Fibroblast of lung (primary cell): ENCODE results near the gene RTN4RL1. TPM values are rescaled to one million over a fixed set of nuclear protein-coding genes. Genes with fewer than 3 reads are reported as not detected.
A peak's percentile ranks its signal among the peaks of the same experiment; 100 is the strongest.

Experiments used
- DNase-seq, 2 donors: peaks; one replicate each; pipeline versions ENCODE4 v3.0.0 to v3.0.0-alpha.2; 2010; ENCODE audit warnings: low read depth in 2 of 2
- H2AFZ ChIP-seq: 2 replicates; pipeline ENCODE4 v1.5.1; 2012; ENCODE audit warnings: low read length, control low read depth, inconsistent platforms
- H3K27ac ChIP-seq: 2 replicates; pipeline ENCODE4 v1.5.1; 2011; ENCODE audit warnings: low read length, control low read depth; ENCODE audit not compliant: insufficient read depth
- H3K27me3 ChIP-seq: 2 replicates; pipeline ENCODE4 v1.5.1; 2011; ENCODE audit warnings: mild to moderate bottlenecking, low read length; ENCODE audit not compliant: control insufficient read depth, insufficient read depth
- H3K36me3 ChIP-seq: 2 replicates; pipeline ENCODE4 v1.5.1; 2011; ENCODE audit warnings: low read length; ENCODE audit not compliant: control insufficient read depth, insufficient read depth
- H3K4me1 ChIP-seq: 2 replicates; pipeline ENCODE4 v1.5.1; 2011; ENCODE audit warnings: low read length; ENCODE audit not compliant: control insufficient read depth, insufficient read depth; ENCODE audit errors: extremely low read depth
- H3K4me2 ChIP-seq: 2 replicates; pipeline ENCODE4 v1.5.1; 2011; ENCODE audit warnings: low read length, control low read depth; ENCODE audit not compliant: insufficient read depth; ENCODE audit errors: extremely low read depth
- H3K4me3 ChIP-seq, 4 experiments: fragments of 200-600 bp in 1 of 4; sonication (generic) in 1 of 4; replicated peaks in 1 of 4; 2 replicates each; pipeline ENCODE4 v1.5.1; 2011 to 2016; ENCODE audit warnings: low read length in 4 of 4, low read depth in 3 of 4, mild to moderate bottlenecking in 3 of 4, control low read depth in 2 of 4, inconsistent platforms in 1 of 4, mixed read lengths in 1 of 4; ENCODE audit not compliant: insufficient read depth in 1 of 4; ENCODE audit errors: control extremely low read depth in 1 of 4
- H3K79me2 ChIP-seq: 2 replicates; pipeline ENCODE4 v1.5.1; 2012; ENCODE audit warnings: mild to moderate bottlenecking, low read length, inconsistent platforms; ENCODE audit not compliant: control insufficient read depth, insufficient read depth
- H3K9ac ChIP-seq: 2 replicates; pipeline ENCODE4 v1.5.1; 2011; ENCODE audit warnings: mild to moderate bottlenecking, low read length, control low read depth; ENCODE audit not compliant: insufficient read depth
- H3K9me3 ChIP-seq: 2 replicates; pipeline ENCODE4 v1.5.1; 2012; ENCODE audit warnings: low read depth, low read length; ENCODE audit not compliant: control insufficient read depth, insufficient read depth
- H4K20me1 ChIP-seq: 2 replicates; pipeline ENCODE4 v1.5.1; 2011; ENCODE audit warnings: low read length; ENCODE audit not compliant: control insufficient read depth, insufficient read depth; ENCODE audit errors: extremely low read depth
- CTCF ChIP-seq, 2 donors: IDR thresholded peaks in 1 of 2; conservative IDR thresholded peaks in 1 of 2; 1 replicate in 1 of 2; 2 replicates in 1 of 2; pipeline ENCODE4 v1.5.1; 2011 to 2012; ENCODE audit warnings: low read length in 2 of 2, control low read depth in 1 of 2, inconsistent platforms in 1 of 2, low read depth in 1 of 2, mild to moderate bottlenecking in 1 of 2
- EZH2 ChIP-seq: IDR thresholded peaks from 2 replicates; pipeline ENCODE4 v1.5.1; 2012; ENCODE audit warnings: low read length, control low read depth, mild to moderate bottlenecking; ENCODE audit errors: missing control alignments
- polyA plus RNA-seq, 2 donors: library from polyadenylated mRNA; depleted of rRNA in 1 of 2; stranded (reverse) in 1 of 2; unstranded in 1 of 2; fragments of >200 nt; gene quantifications; 2 replicates each; pipeline ENCODE4 v1.2.1, GENCODE V29; 2011 to 2012; ENCODE audit warnings: missing spikeins in 1 of 2
- total RNA-seq: library from RNA; depleted of rRNA; stranded (reverse); fragments of >200 nt; gene quantifications from 2 replicates; pipeline ENCODE4 v1.2.1, GENCODE V29; 2014

Gene RTN4RL1
- total and polyA plus RNA-seq, 2 donors (not counting 1 experiment from before 2014, with no cell fraction given), result 0.39 to 0.83 TPM

- H3K79me2 ChIP-seq, result peaks cover 3% of the 10 kb centered on the region
- TF ChIP-seq CTCF (conservative IDR thresholded peaks at IDR 0.05 in 1 of 2, IDR thresholded peaks at IDR 0.05 in 1 of 2; ENCODE audit: low read depth in 1 of 2, low read length in 2 of 2) (no peak), EZH2 (no peak)
- H3K9me3 ChIP-seq, result no peaks in the 10 kb centered on the region
- no peak overlapping the region for H2AFZ ChIP-seq
- peak; percentile 70 to 98 for DNase-seq
- no peak overlapping the region for H3K4me3 ChIP-seq
- peak overlapping the region; percentile 85 for H3K27ac ChIP-seq
- H3K36me3 ChIP-seq, result peaks cover 9% of the 10 kb centered on the region
- peak overlapping the region; percentile 41 for H3K9ac ChIP-seq
- no peaks in the 10 kb centered on the region for H4K20me1 ChIP-seq
- no peaks in the 10 kb centered on the region for H3K27me3 ChIP-seq
- peaks cover 85% of the 10 kb centered on the region for H3K4me1 ChIP-seq
- H3K4me2 ChIP-seq, result no peak overlapping the region
Observed at GRCh38 chr17:2068031-2068518, 42.9 kb upstream of the RTN4RL1 start.

GRCh38 chr17:2067608-2068024, 42.5 kb upstream of the RTN4RL1 start:
- TF ChIP-seq EZH2, result no peak
- TF ChIP-seq CTCF (conservative IDR thresholded peaks at IDR 0.05 in 1 of 2, IDR thresholded peaks at IDR 0.05 in 1 of 2; ENCODE audit: low read depth in 1 of 2, low read length in 2 of 2), result no peak
- Histone ChIP-seq H3K27me3 (no peaks in the 10 kb centered on the region), H2AFZ (no peak overlapping the region), H3K36me3 (peaks cover 9% of the 10 kb centered on the region), H3K27ac (peak overlapping the region; percentile 85), H3K79me2 (peaks cover 3% of the 10 kb centered on the region), H3K9ac (peak overlapping the region; percentile 33), H3K4me3 (no peak overlapping the region), H4K20me1 (no peaks in the 10 kb centered on the region), H3K4me2 (no peak overlapping the region), H3K4me1 (peaks cover 88% of the 10 kb centered on the region), H3K9me3 (no peaks in the 10 kb centered on the region)
- peak in 1 of 2 donors; percentile 88 for DNase-seq

GRCh38 chr17:2067048-2067561, 42.0 kb upstream of the RTN4RL1 start:
- peak overlapping the region; percentile 85 for H3K27ac ChIP-seq
- H3K9me3 ChIP-seq, result no peaks in the 10 kb centered on the region
- no peak overlapping the region for H3K4me2 ChIP-seq
- no peak for TF ChIP-seq EZH2
- TF ChIP-seq CTCF (conservative IDR thresholded peaks at IDR 0.05 in 1 of 2, IDR thresholded peaks at IDR 0.05 in 1 of 2; ENCODE audit: low read depth in 1 of 2, low read length in 2 of 2), result no peak
- H2AFZ ChIP-seq, result no peak overlapping the region
- H3K4me3 ChIP-seq, result no peak overlapping the region
- H3K4me1 ChIP-seq, result peaks cover 88% of the 10 kb centered on the region
- DNase-seq, result no peak
- H3K9ac ChIP-seq, result peak overlapping the region; percentile 28
- H3K36me3 ChIP-seq, result peaks cover 9% of the 10 kb centered on the region
- no peaks in the 10 kb centered on the region for H4K20me1 ChIP-seq
- H3K79me2 ChIP-seq, result peaks cover 5% of the 10 kb centered on the region
- no peaks in the 10 kb centered on the region for H3K27me3 ChIP-seq
